H9 (cell line): ENCODE measurements around the gene RGL1. TPM values are rescaled to one million over a fixed set of nuclear protein-coding genes. Genes with fewer than 3 reads are reported as not detected.

ENCODE experiments used
- DNase-seq: peaks from one replicate; pipeline ENCODE4 v3.0.0-alpha.2; 2017
- H2AFZ ChIP-seq: one replicate; pipeline ENCODE4 v1.6.1; 2013; ENCODE audit warnings: mild to moderate bottlenecking, low read length, control low read depth, moderate library complexity
- H2AK5ac ChIP-seq: 2 replicates; pipeline ENCODE4 v1.6.1; 2013; ENCODE audit warnings: low read length, control low read depth, mixed read lengths; ENCODE audit not compliant: insufficient read length
- H2BK120ac ChIP-seq: one replicate; pipeline ENCODE4 v1.6.1; 2013; ENCODE audit warnings: low read depth, mild to moderate bottlenecking, low read length, control low read depth, inconsistent platforms; ENCODE audit not compliant: poor library complexity, severe bottlenecking
- H2BK12ac ChIP-seq: 2 replicates; pipeline ENCODE4 v1.6.1; 2013; ENCODE audit warnings: low read length, control low read depth, mixed read lengths, low read depth; ENCODE audit not compliant: insufficient read length
- H2BK15ac ChIP-seq: 2 replicates; pipeline ENCODE4 v1.6.1; 2013; ENCODE audit warnings: low read depth, low read length, control low read depth
- H2BK20ac ChIP-seq: one replicate; pipeline ENCODE4 v1.6.1; 2013; ENCODE audit warnings: low read depth, mild to moderate bottlenecking, low read length, control low read depth, inconsistent platforms; ENCODE audit not compliant: poor library complexity, severe bottlenecking
- H2BK5ac ChIP-seq: 2 replicates; pipeline ENCODE4 v1.6.1; 2013; ENCODE audit warnings: low read length, control low read depth, mixed read lengths; ENCODE audit not compliant: insufficient read length
- H3K14ac ChIP-seq: 2 replicates; pipeline ENCODE4 v1.6.1; 2013; ENCODE audit warnings: low read length, control low read depth; ENCODE audit not compliant: insufficient read depth
- H3K18ac ChIP-seq: 2 replicates; pipeline ENCODE4 v1.6.1; 2013; ENCODE audit warnings: low read depth, mild to moderate bottlenecking, mixed read lengths, low read length, control low read depth; ENCODE audit not compliant: insufficient read length
- H3K23ac ChIP-seq: 2 replicates; pipeline ENCODE4 v1.6.1; 2013; ENCODE audit warnings: low read length, control low read depth, mixed read lengths, low read depth; ENCODE audit not compliant: insufficient read length
- H3K23me2 ChIP-seq: 2 replicates; pipeline ENCODE4 v1.6.1; 2013; ENCODE audit warnings: low read depth, mild to moderate bottlenecking, mixed read lengths, low read length, control low read depth; ENCODE audit not compliant: insufficient read length, poor library complexity, severe bottlenecking
- H3K27ac ChIP-seq: 2 replicates; pipeline ENCODE4 v1.5.1; 2013; ENCODE audit warnings: low read length, control low read depth, mixed read lengths, low read depth; ENCODE audit not compliant: insufficient read length
- H3K27me3 ChIP-seq: 2 replicates; pipeline ENCODE4 v1.6.1; 2013; ENCODE audit warnings: low read length, control low read depth, inconsistent platforms; ENCODE audit not compliant: insufficient read depth
- H3K4ac ChIP-seq: 2 replicates; pipeline ENCODE4 v1.6.1; 2013; ENCODE audit warnings: low read depth, mild to moderate bottlenecking, control low read depth, inconsistent platforms, low read length, moderate library complexity
- H3K4me1 ChIP-seq: 2 replicates; pipeline ENCODE4 v1.6.1; 2013; ENCODE audit warnings: low read length, control low read depth, inconsistent platforms; ENCODE audit not compliant: insufficient read depth
- H3K4me2 ChIP-seq: 2 replicates; pipeline ENCODE4 v1.6.1; 2013; ENCODE audit warnings: low read length, control low read depth, mixed read lengths; ENCODE audit not compliant: insufficient read length, insufficient read depth
- H3K56ac ChIP-seq: 2 replicates; pipeline ENCODE4 v1.6.1; 2013; ENCODE audit warnings: low read depth, mild to moderate bottlenecking, mixed read lengths, low read length, control low read depth; ENCODE audit not compliant: insufficient read length
- H3K79me1 ChIP-seq: 2 replicates; pipeline ENCODE4 v1.6.1; 2013; ENCODE audit warnings: low read depth, mild to moderate bottlenecking, moderate library complexity, low read length, control low read depth, inconsistent platforms; ENCODE audit not compliant: insufficient read depth, poor library complexity, severe bottlenecking
- H3K79me2 ChIP-seq: 2 replicates; pipeline ENCODE4 v1.6.1; 2013; ENCODE audit warnings: low read length, control low read depth, inconsistent platforms; ENCODE audit not compliant: insufficient read depth
- H3K9ac ChIP-seq: 2 replicates; pipeline ENCODE4 v1.6.1; 2013; ENCODE audit warnings: low read length, control low read depth, mixed read lengths; ENCODE audit not compliant: insufficient read length; ENCODE audit errors: extremely low read depth
- H3K9me3 ChIP-seq: one replicate; pipeline ENCODE4 v1.6.1; 2013; ENCODE audit warnings: low read depth, low read length, inconsistent platforms; ENCODE audit not compliant: control insufficient read depth
- H3T11ph ChIP-seq: one replicate; pipeline ENCODE4 v1.6.1; 2013; ENCODE audit warnings: mild to moderate bottlenecking, low read length, control low read depth, inconsistent platforms
- H4K20me1 ChIP-seq: one replicate; pipeline ENCODE4 v1.6.1; 2013; ENCODE audit not compliant: control insufficient read depth, insufficient read length, insufficient read depth
- H4K5ac ChIP-seq: 2 replicates; pipeline ENCODE4 v1.6.1; 2013; ENCODE audit warnings: low read depth, mild to moderate bottlenecking, mixed read lengths, low read length, control low read depth; ENCODE audit not compliant: insufficient read length
- H4K8ac ChIP-seq: replicated peaks from 2 replicates; pipeline ENCODE4 v1.6.1; 2013; ENCODE audit warnings: low read length, control low read depth, mixed read lengths, low read depth; ENCODE audit not compliant: insufficient read length
- H4K91ac ChIP-seq: 2 replicates; pipeline ENCODE4 v1.6.1; 2013; ENCODE audit warnings: low read depth, mild to moderate bottlenecking, moderate library complexity, mixed read lengths, low read length, control low read depth; ENCODE audit not compliant: insufficient read length
- H3K27ac Mint-ChIP-seq, 3 experiments: 2 replicates in 2 of 3; 3 replicates in 1 of 3; pipeline ENCODE4 v1.8.0; 2020 to 2021; ENCODE audit warnings: mixed read lengths in 3 of 3, mild to moderate bottlenecking in 1 of 3, moderate library complexity in 1 of 3
- H3K27me3 Mint-ChIP-seq: 2 replicates; pipeline ENCODE4 v1.8.0; 2021; ENCODE audit warnings: low read depth, mild to moderate bottlenecking, moderate library complexity, mixed read lengths
- H3K36me3 Mint-ChIP-seq, 3 experiments: 2 replicates in 2 of 3; 3 replicates in 1 of 3; pipeline ENCODE4 v1.8.0; 2020 to 2021; ENCODE audit warnings: low read depth in 3 of 3, mixed read lengths in 3 of 3; ENCODE audit not compliant: insufficient read depth in 1 of 3
- H3K4me1 Mint-ChIP-seq, 2 experiments: 2 replicates each; pipeline ENCODE4 v1.8.0; 2020; ENCODE audit warnings: mixed read lengths in 2 of 2
- H3K4me3 Mint-ChIP-seq, 2 experiments: 2 replicates in 1 of 2; 3 replicates in 1 of 2; pipeline ENCODE4 v1.8.0; 2020 to 2021; ENCODE audit warnings: mild to moderate bottlenecking in 2 of 2, mixed read lengths in 2 of 2, moderate library complexity in 1 of 2
- H3K9me3 Mint-ChIP-seq, 2 experiments: 2 replicates in 1 of 2; 3 replicates in 1 of 2; pipeline ENCODE4 v1.8.0; 2020; ENCODE audit warnings: mild to moderate bottlenecking in 2 of 2, mixed read lengths in 2 of 2, moderate library complexity in 1 of 2
- WGBS: extraction: QIAGEN DNeasy Blood & Tissue Kit; methylation state at CpG from one replicate; pipeline ENCODE4 v1.1.7; 2013; ENCODE audit warnings: missing lambda C conversion rate, low lambda C conversion rate, mixed read lengths; ENCODE audit not compliant: insufficient read length; ENCODE audit errors: extremely low coverage; 5-methylcytosine and 5-hydroxymethylcytosine counted together
- total RNA-seq: library from RNA; stranded (reverse); gene quantifications from 2 replicates; pipeline ENCODE4 v1.2.1, GENCODE V29; 2021
- TF ChIP-seq, protein P1 (sequence below): fragments of 200-600 bp; sonication (generic); conservative IDR thresholded peaks from 3 replicates; pipeline ENCODE4 v1.8.0; 2021; ENCODE audit warnings: antibody characterized with exemption, mild to moderate bottlenecking

RGL1 gene
- total RNA-seq, 1 experiment from 2014 or later = 1.4 TPM

DNA sequence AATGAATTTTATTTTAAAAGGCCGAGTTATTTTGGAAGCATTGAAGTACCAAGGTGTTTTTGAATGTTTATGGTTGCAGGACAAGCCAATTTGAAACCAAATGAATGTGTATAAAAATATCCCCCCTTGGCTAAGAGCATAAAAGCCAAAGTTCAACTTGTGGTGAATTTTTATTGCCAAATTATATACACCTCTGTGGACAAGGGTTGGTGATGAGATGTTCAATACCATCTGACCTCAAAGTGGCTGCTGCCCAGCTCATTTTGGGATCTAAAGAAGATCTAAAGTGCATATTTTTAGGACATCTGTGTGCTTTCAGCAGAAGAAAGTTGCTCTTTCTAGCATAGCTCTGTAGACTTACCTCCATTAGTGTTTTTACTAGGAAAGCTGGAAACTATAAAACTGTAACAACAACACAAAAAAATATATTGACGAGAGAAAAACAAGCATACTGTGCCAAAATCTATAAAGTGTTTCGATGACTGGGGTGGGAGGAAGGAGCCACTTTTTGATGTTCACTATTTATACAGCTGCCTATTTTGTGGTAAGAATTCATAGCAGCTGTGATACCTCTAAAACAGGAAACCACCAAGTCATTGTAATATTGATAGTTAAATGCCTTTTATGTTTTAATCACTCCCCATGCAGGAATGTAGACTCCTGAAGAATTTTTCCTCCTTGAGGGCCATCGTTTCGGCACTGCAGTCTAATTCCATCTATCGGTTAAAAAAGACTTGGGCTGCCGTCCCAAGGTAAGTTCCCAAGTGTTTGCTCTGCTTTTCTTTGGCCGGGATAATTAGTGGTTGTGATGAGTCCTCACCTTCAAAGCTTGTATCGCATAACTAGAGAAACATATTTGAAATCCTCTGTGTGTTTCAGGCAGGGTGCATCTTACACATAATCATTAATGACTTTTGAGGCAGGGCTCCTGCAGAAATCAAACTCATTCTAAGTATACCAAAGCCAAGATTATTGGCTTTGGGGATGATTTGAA, 83.2 kb downstream of the RGL1 start:
- Histone ChIP-seq H3K9me3 (no peaks in the 10 kb centered on the region), H3K4me1 (no peaks in the 10 kb centered on the region), H3K27ac (no peak overlapping the region)

More for the DNA sequence above, 83.2 kb downstream of the RGL1 start:
- no peaks in the 10 kb centered on the region for H3K27me3 ChIP-seq
- Mint-ChIP-seq H3K4me3 (no peak overlapping the region), H3K9me3 (no peaks in the 10 kb centered on the region), H3K27ac (no peak overlapping the region), H3K27me3 (no peaks in the 10 kb centered on the region), H3K4me1 (peaks cover 0 to 7% of the 10 kb centered on the region in 2 experiments; a peak in 2 of 4 replicates), H3K36me3 (no peaks in the 10 kb centered on the region; a peak in 1 of 7 replicates)
- H3K79me1 ChIP-seq = no peaks in the 10 kb centered on the region
- H3K4ac ChIP-seq = no peak overlapping the region
- no peak for DNase-seq
- H4K5ac ChIP-seq = no peak overlapping the region
- no peak overlapping the region for H3K14ac ChIP-seq
- no peak overlapping the region for H4K91ac ChIP-seq
- H3K56ac ChIP-seq = no peak overlapping the region
- H4K8ac ChIP-seq = no peak overlapping the region
- no CpG with 5 or more reads among the region's 9 CpGs for WGBS
- H3K23ac ChIP-seq = no peak overlapping the region
- no peak overlapping the region for H2AFZ ChIP-seq
- no peak overlapping the region for H3K9ac ChIP-seq
- no peak overlapping the region for H2BK20ac ChIP-seq
- no peak overlapping the region for H3K18ac ChIP-seq
- no peak overlapping the region for H2BK15ac ChIP-seq
- no peak overlapping the region for H3K4me2 ChIP-seq
- H3T11ph ChIP-seq = no peak overlapping the region
- no peak overlapping the region for H2BK5ac ChIP-seq
- no peaks in the 10 kb centered on the region for H3K23me2 ChIP-seq
- H2BK12ac ChIP-seq = no peak overlapping the region
- no peak overlapping the region for H2BK120ac ChIP-seq
- no peak overlapping the region for H2AK5ac ChIP-seq
- H3K79me2 ChIP-seq = no peaks in the 10 kb centered on the region
- no peaks in the 10 kb centered on the region for H4K20me1 ChIP-seq
- TF ChIP-seq, protein P1, sequence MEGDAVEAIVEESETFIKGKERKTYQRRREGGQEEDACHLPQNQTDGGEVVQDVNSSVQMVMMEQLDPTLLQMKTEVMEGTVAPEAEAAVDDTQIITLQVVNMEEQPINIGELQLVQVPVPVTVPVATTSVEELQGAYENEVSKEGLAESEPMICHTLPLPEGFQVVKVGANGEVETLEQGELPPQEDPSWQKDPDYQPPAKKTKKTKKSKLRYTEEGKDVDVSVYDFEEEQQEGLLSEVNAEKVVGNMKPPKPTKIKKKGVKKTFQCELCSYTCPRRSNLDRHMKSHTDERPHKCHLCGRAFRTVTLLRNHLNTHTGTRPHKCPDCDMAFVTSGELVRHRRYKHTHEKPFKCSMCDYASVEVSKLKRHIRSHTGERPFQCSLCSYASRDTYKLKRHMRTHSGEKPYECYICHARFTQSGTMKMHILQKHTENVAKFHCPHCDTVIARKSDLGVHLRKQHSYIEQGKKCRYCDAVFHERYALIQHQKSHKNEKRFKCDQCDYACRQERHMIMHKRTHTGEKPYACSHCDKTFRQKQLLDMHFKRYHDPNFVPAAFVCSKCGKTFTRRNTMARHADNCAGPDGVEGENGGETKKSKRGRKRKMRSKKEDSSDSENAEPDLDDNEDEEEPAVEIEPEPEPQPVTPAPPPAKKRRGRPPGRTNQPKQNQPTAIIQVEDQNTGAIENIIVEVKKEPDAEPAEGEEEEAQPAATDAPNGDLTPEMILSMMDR = no peak
